ENCODE results near the gene SLAMF9. TPM values are rescaled to one million over a fixed set of nuclear protein-coding genes. Genes with fewer than 3 reads are reported as not detected.
A peak's percentile ranks its signal among the peaks of the same experiment; 100 is the strongest.

SLAMF9 gene
- total and polyA plus RNA-seq, 2 donors (not counting 3 experiments of a cell fraction or from before 2014, with no cell fraction given) = not detected

GRCh38 chr1:159923203-159924024 lies 30.6 kb downstream of the SLAMF9 start:
- H3K4me2 ChIP-seq (ENCODE audit: insufficient read depth, low read length) = peak overlapping the region; percentile 85
- DNase-seq (ENCODE audit: low read depth, low spot score) (peak; percentile 95), FAIRE-seq (peak; percentile 96)
- ChIA-PET CTCF (interaction anchor here (1.1 to 7.5 kb wide), 7 partner anchors 9 to 143 kb away, joined by 3 to 71 read pairs (median 5); partner anchors contain the start of gene DUSP23), POLR2A (interaction anchor here (1.0 to 2.3 kb wide), 5 partner anchors 7 to 33 kb away, joined by 4 to 9 read pairs (median 6); partner anchors contain the start of gene IGSF9)
- peaks cover 62% of the 10 kb centered on the region for H3K79me2 ChIP-seq (ENCODE audit: control insufficient read depth, insufficient read depth, low read length)
- peak overlapping the region; percentile 46 to 78 (median 71) for H3K4me3 ChIP-seq (replicated peaks in 1 of 3; ENCODE audit: insufficient read depth in 1 of 3, low read depth in 1 of 3, low read length in 3 of 3)
- no peaks in the 10 kb centered on the region for H3K9me3 ChIP-seq (replicated peaks; ENCODE audit: control insufficient read depth, insufficient read depth, low read length)
- peaks cover 7 to 19% of the 10 kb centered on the region in 2 experiments for H3K36me3 ChIP-seq (ENCODE audit: control insufficient read depth in 2 of 2, extremely low read depth in 1 of 2, insufficient read depth in 2 of 2, low read length in 2 of 2)
- no peaks in the 10 kb centered on the region for H3K27me3 ChIP-seq (ENCODE audit: control insufficient read depth in 2 of 2, insufficient read depth in 2 of 2, low read length in 2 of 2)
- no peaks in the 10 kb centered on the region for H3K9me1 ChIP-seq (replicated peaks; ENCODE audit: control insufficient read depth, extremely low read depth, insufficient read depth, low read length)
- dilution Hi-C loops (cut with MboI; ENCODE audit: extremely low pct_ligation_motif_present, low sequenced_read_pairs) = no loop called here
- H2AFZ ChIP-seq (ENCODE audit: low read depth, low read length) = no peak overlapping the region
- intact Hi-C loops (cut with micrococcal nuclease) = loop anchor here (1.0 to 10.0 kb wide), 7 partner anchors 7 to 1909 kb away; no protein-coding TSS in a partner anchor
- peak overlapping the region; percentile 98 for H3K27ac ChIP-seq (ENCODE audit: insufficient read depth, low read depth, low read length)
- H3K9ac ChIP-seq (replicated peaks; ENCODE audit: extremely low read depth, insufficient read depth, low read length) = peak overlapping the region; percentile 100
- H3K4me1 ChIP-seq (ENCODE audit: control insufficient read depth, extremely low read depth, insufficient read depth, low read length) = peaks cover 27% of the 10 kb centered on the region
- no TSS peak for BruUV-seq (replicated peaks)
- TF ChIP-seq FOS (IDR thresholded peaks at IDR 0.05; ENCODE audit: borderline replicate concordance, insufficient read depth, low read length) (no peak), POLR2AphosphoS5 (IDR thresholded peaks at IDR 0.05; ENCODE audit: insufficient read depth, low read depth, low read length) (peak; percentile 13)
- no peaks in the 10 kb centered on the region for H4K20me1 ChIP-seq (replicated peaks; ENCODE audit: control insufficient read depth, extremely low read depth, insufficient read depth, low read length)

- ChIA-PET CTCF (interaction anchor here (1.5 to 7.5 kb wide), 5 partner anchors 8 to 142 kb away, joined by 3 to 71 read pairs (median 13); partner anchors contain the start of gene DUSP23), POLR2A (interaction anchor here (1.0 to 1.5 kb wide), 3 partner anchors 15 to 29 kb away, joined by 4 to 6 read pairs (median 5); partner anchors contain the start of gene IGSF9)
- peak overlapping the region; percentile 85 for H3K4me2 ChIP-seq (ENCODE audit: insufficient read depth, low read length)
- BruUV-seq (replicated peaks) = no TSS peak
- peaks cover 62% of the 10 kb centered on the region for H3K79me2 ChIP-seq (ENCODE audit: control insufficient read depth, insufficient read depth, low read length)
- dilution Hi-C loops (cut with MboI; ENCODE audit: extremely low pct_ligation_motif_present, low sequenced_read_pairs) = no loop called here
- peak overlapping the region; percentile 100 for H3K9ac ChIP-seq (replicated peaks; ENCODE audit: extremely low read depth, insufficient read depth, low read length)
- H3K36me3 ChIP-seq (ENCODE audit: control insufficient read depth in 2 of 2, extremely low read depth in 1 of 2, insufficient read depth in 2 of 2, low read length in 2 of 2) = peaks cover 9 to 24% of the 10 kb centered on the region in 2 experiments
- intact Hi-C loops (cut with micrococcal nuclease) = loop anchor here (1.0 to 10.0 kb wide), 5 partner anchors 31 to 1908 kb away; no protein-coding TSS in a partner anchor
- H3K9me1 ChIP-seq (replicated peaks; ENCODE audit: control insufficient read depth, extremely low read depth, insufficient read depth, low read length) = no peaks in the 10 kb centered on the region
- FAIRE-seq (peak; percentile 28), DNase-seq (ENCODE audit: low read depth, low spot score) (no peak)
- H3K27me3 ChIP-seq (ENCODE audit: control insufficient read depth in 2 of 2, insufficient read depth in 2 of 2, low read length in 2 of 2) = no peaks in the 10 kb centered on the region
- H3K4me3 ChIP-seq (replicated peaks in 1 of 3; ENCODE audit: insufficient read depth in 1 of 3, low read depth in 1 of 3, low read length in 3 of 3) = peak overlapping the region in 2 of 3 experiments; percentile 71 to 78
- H3K27ac ChIP-seq (ENCODE audit: insufficient read depth, low read depth, low read length) = peak overlapping the region; percentile 98
- peaks cover 29% of the 10 kb centered on the region for H3K4me1 ChIP-seq (ENCODE audit: control insufficient read depth, extremely low read depth, insufficient read depth, low read length)
- no peaks in the 10 kb centered on the region for H4K20me1 ChIP-seq (replicated peaks; ENCODE audit: control insufficient read depth, extremely low read depth, insufficient read depth, low read length)
- TF ChIP-seq POLR2A (IDR thresholded peaks at IDR 0.05; ENCODE audit: low read depth, low read length) = no peak
- no peak overlapping the region for H2AFZ ChIP-seq (ENCODE audit: low read depth, low read length)
- no peaks in the 10 kb centered on the region for H3K9me3 ChIP-seq (replicated peaks; ENCODE audit: control insufficient read depth, insufficient read depth, low read length)
Measured at GRCh38 chr1:159922511-159923202, 31.4 kb downstream of the SLAMF9 start.

Measured in endothelial cell of umbilical vein (primary cell).